ENCODE data around the gene DNER. TPM values are rescaled to one million over a fixed set of nuclear protein-coding genes. Genes with fewer than 3 reads are reported as not detected.

The DNER gene
- total RNA-seq, 1 experiment from 2014 or later: 2.9 TPM

- ChIA-PET POLR2A (no interaction called here), CTCF (no interaction called here), RAD21 (ENCODE audit: low non-redundant PET in 1 of 2, low total read pairs in 2 of 2, uncharacterized antibody in 2 of 2, unreplicated experiment in 2 of 2) (no interaction called here)
- ATAC-seq (no peak), DNase-seq (ENCODE audit: low read depth, low spot score) (no peak)
- no peaks in the 10 kb centered on the region for H3K79me2 ChIP-seq (ENCODE audit: insufficient read depth, low read length)
- intact Hi-C loops (cut with micrococcal nuclease): no loop called here
- H3K4me2 ChIP-seq (ENCODE audit: low read length): no peak overlapping the region
- no peaks in the 10 kb centered on the region for H3K36me3 ChIP-seq (ENCODE audit: control insufficient read depth in 1 of 2, insufficient read depth in 2 of 2, low read length in 2 of 2)
- no peak for TF ChIP-seq FOSL1 (IDR thresholded peaks at IDR 0.05; ENCODE audit: low read depth)
- TF ChIP-seq ELF1 (IDR thresholded peaks at IDR 0.05; ENCODE audit: borderline replicate concordance, low read depth): no peak
- no peak for TF ChIP-seq CTCF (IDR thresholded peaks at IDR 0.05 in 2 of 3, conservative IDR thresholded peaks at IDR 0.05 in 1 of 3; ENCODE audit: borderline replicate concordance in 1 of 3, insufficient read depth in 1 of 3, low read depth in 2 of 3, low read length in 2 of 3)
- no peak for TF ChIP-seq POLR2AphosphoS5 (IDR thresholded peaks at IDR 0.05; ENCODE audit: low read depth, low read length)
- no peak for TF ChIP-seq TCF7L2 (IDR thresholded peaks at IDR 0.05; ENCODE audit: borderline replicate concordance, extremely low read depth, insufficient read depth, insufficient read length)
- TF ChIP-seq ATF3 (IDR thresholded peaks at IDR 0.05): no peak
- no peak for TF ChIP-seq MAX (IDR thresholded peaks at IDR 0.05)
- no peak for TF ChIP-seq SRF (IDR thresholded peaks at IDR 0.05; ENCODE audit: low read depth)
- TF ChIP-seq EZH2 (IDR thresholded peaks at IDR 0.05): no peak
- TF ChIP-seq CBX3 (IDR thresholded peaks at IDR 0.05; ENCODE audit: low read depth): no peak
- TF ChIP-seq ZFX (IDR thresholded peaks at IDR 0.05): no peak
- no peak for TF ChIP-seq REST (IDR thresholded peaks at IDR 0.05; ENCODE audit: low read depth)
- TF ChIP-seq ZBTB33 (IDR thresholded peaks at IDR 0.05; ENCODE audit: extremely low read depth, insufficient replicate concordance, low read length): no peak
- no peak for TF ChIP-seq ZNF274 (IDR thresholded peaks at IDR 0.05; ENCODE audit: low read depth, low read length)
- no peak for TF ChIP-seq RAD21 (IDR thresholded peaks at IDR 0.05; ENCODE audit: low read depth)
- TF ChIP-seq CEBPB (IDR thresholded peaks at IDR 0.05; ENCODE audit: low read depth): no peak
- no peak for TF ChIP-seq EZH2phosphoT487 (IDR thresholded peaks at IDR 0.05; ENCODE audit: borderline replicate concordance)
- no peak overlapping the region for H2AFZ ChIP-seq (ENCODE audit: low read depth, low read length, poor library complexity, severe bottlenecking)
- no peak overlapping the region for H3K9ac ChIP-seq (ENCODE audit: low read length)
- no peaks in the 10 kb centered on the region for H3K9me2 ChIP-seq (ENCODE audit: insufficient read depth)
- no peak overlapping the region for H3K4me3 ChIP-seq (replicated peaks in 1 of 2; ENCODE audit: low read depth in 1 of 2, low read length in 2 of 2)
- no peaks in the 10 kb centered on the region for H3K9me3 ChIP-seq (ENCODE audit: control insufficient read depth in 1 of 2, insufficient read depth in 1 of 2, low read depth in 1 of 2, low read length in 2 of 2)
- no peaks in the 10 kb centered on the region for H4K20me1 ChIP-seq (ENCODE audit: insufficient read depth)
- no peaks in the 10 kb centered on the region for H3K27me3 ChIP-seq (ENCODE audit: insufficient read depth, low read length)
- peaks cover 26 to 43% of the 10 kb centered on the region in 2 experiments for H3K4me1 ChIP-seq (ENCODE audit: control insufficient read depth in 1 of 2, insufficient read depth in 2 of 2, low read length in 2 of 2)
- H3K27ac ChIP-seq (ENCODE audit: low read depth, low read length): no peak overlapping the region
- no TSS peak for BruUV-seq (replicated peaks)
These were observed 303.4 kb downstream of the DNER start for GRCh38 chr2:229410946-229411345.

Measured in HCT116 (cell line).